ENCODE measurements around the gene SLC13A1.
"Not testable (repeated sequence)": the region's sequence is repeated elsewhere in the genome, so short reads cannot be mapped to it uniquely, and the experiment has no call there.

Gene SLC13A1, protein sequence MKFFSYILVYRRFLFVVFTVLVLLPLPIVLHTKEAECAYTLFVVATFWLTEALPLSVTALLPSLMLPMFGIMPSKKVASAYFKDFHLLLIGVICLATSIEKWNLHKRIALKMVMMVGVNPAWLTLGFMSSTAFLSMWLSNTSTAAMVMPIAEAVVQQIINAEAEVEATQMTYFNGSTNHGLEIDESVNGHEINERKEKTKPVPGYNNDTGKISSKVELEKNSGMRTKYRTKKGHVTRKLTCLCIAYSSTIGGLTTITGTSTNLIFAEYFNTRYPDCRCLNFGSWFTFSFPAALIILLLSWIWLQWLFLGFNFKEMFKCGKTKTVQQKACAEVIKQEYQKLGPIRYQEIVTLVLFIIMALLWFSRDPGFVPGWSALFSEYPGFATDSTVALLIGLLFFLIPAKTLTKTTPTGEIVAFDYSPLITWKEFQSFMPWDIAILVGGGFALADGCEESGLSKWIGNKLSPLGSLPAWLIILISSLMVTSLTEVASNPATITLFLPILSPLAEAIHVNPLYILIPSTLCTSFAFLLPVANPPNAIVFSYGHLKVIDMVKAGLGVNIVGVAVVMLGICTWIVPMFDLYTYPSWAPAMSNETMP

DNA sequence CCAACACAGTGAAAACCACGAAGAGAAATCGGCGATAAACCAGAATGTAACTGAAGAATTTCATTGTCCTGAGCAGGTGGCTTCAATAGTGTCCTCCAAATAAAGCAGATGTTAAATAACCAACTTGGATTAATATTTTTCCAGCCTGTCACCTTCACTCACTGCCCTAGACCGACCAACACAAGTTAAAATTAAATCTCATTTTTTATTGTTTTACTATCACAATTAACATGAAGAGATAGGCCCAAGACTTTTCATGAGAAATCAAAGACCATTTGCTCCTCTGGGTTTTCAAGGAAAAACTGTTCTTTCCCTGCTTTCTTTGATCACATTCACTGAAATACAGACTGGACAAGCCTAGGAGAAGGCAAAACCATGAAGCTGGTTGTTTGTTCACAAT is at the start of gene SLC13A1:
Gene SLC13A1 (minus strand): TSS at position 87 of the 400 bp plus-strand sequence. CDS start 23 bp downstream, at position 64.
- DNase-seq = no peak

DNA sequence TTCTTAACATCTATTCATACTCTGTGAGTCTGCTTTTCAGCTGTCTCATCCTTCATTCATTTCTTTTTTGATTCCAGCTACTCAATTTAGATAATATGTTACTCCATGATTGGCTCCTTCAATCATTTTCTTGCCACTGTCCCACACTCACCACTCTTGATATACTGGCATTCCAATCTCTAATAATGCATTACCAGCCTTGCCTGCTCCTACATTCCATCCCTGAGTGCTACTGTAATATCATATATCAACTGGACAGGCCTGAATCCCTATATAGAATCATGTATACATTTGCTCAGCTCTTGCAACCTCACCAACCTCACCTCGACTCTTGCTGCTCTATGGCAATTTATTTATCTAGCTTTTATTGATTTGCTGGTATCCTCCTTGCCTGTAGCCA is 45.0 kb upstream of the SLC13A1 start:
- DNase-seq = no peak

DNA sequence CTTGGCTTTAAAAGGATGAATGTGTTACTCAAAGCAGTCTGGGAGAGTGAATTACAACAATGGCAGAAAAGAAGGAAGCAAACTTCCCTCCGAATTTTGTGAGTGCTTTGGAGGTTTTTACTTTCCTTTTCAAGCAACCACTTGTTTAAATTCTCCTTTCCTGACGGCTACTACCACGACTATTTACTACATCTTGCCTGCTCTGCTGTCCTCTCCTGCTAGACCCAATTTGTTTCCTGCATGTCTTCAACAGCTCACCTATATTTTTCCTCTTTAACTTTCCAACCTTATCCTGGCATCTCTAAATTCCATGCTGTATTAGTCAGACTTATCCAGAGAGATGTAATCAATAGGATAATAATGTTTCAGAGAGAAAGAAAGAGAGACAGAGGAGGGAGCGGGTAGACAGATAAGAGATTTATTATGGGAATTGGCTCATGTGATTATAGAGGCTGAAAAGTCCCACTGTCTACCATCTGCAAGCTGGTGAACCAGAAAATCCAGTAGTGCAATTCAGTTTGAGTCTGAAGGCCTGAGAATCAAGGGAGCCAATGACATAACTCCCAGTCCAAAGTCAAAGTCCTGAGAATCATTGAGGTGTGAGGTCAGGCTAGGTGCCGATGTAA is 42.8 kb upstream of the SLC13A1 start:
- no peak for DNase-seq

DNA sequence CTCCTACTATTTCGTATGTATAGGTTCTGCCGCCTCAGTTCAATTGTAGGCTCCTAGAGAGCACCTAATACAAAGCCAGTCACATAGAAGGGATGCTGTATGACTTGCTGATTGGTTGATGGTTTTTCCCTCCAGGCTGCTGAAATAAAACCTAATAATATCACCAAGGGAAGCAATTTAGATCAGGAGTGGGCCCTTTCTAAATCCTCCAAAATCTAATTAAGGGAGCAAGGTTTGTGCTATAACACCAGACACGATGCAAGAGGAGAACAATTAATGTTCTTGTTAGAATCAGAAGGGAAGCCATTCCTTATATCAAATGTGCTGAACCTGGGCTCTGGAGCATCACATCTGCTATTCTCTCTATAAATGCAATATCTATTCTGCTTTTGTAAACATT is 42.0 kb upstream of the SLC13A1 start:
- no peak for DNase-seq

- no peak for DNase-seq
Measured at GRCh38 chr7:123231021-123232000, 31.5 kb upstream of the SLC13A1 start.

- no peak for DNase-seq
Measured at GRCh38 chr7:123230603-123231002, 30.8 kb upstream of the SLC13A1 start.

- DNase-seq = no peak
Measured at GRCh38 chr7:123230147-123230546, 30.4 kb upstream of the SLC13A1 start.

DNA sequence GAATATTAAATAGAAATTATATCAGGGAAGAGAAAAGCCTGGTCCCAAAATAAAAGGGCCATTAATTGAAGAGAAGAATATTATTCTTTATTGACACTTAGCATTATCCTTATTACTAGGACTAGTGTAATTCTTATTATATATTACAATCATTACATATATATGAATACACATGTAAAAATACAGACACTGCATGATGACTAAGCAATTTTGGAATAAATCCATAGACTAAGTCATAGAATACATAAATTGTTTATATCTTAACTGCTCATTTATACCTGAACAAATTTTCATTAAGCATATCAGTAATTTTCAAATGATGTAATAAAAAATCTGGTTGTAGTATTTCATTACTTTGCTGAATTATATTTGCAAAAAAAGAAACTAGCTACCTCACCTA is 29.7 kb upstream of the SLC13A1 start:
- no peak for DNase-seq

GRCh38 chr7:123227666-123228065 is 27.9 kb upstream of the SLC13A1 start:
- DNase-seq = not testable (repeated sequence)

DNA sequence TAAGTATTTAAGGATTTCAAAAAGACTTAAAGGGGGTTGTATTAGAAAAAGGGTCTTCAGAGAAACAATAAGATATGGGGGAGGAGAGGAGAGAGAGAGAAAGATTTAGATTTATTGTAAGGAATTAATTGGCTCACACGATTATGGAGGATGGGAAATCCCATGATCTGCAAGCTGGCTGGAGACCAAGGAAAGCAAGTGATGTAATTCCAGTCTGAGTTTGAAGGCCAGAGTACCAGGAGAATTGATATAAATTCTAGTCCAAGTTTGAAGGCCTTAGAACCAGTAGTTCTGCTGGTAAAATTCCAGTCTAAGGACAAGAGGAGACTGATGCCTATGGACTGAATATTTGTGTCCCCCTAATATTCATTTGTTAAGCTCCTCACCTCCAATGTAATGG is 20.6 kb upstream of the SLC13A1 start:
- DNase-seq = no peak

DNA sequence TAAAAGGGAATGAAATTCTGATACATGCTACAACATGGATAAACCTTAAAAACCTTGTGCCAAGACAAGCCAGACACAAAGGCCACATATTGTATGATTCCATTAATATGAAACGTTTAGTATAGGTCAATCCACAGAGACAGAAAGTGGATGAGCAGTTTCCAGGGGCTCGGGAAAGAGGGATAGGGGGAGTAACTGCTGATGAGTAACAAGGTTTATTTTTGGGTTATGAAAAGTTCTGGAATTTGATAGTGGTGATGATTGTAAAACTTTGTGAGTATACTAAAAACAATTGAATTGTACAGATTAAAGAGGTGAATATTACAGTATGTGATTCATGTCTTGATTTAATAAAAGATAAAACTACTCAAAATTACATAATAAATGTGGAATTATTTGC is 19.1 kb upstream of the SLC13A1 start:
- no peak for DNase-seq

DNA sequence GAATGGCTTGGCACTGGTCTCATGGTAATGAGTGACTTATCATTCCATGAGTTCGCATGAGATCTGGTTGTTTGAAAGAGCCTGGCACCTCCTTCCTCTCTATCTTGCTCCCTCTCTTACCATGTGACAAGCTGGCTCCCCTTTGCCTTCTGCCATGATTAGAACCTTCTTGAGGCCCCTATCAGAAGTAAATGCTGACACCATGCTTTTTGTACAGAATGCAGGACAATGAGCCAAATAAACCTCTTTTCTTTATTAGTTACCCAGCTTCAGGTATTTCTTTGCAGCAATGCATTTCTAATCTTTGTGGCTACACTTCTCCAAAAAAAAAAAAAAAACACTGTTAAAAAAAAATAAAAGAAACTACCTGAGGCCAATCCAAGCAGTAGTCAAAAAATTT is 17.1 kb upstream of the SLC13A1 start:
- no peak for DNase-seq

GRCh38 chr7:123215350-123215749 is 15.6 kb upstream of the SLC13A1 start:
- no peak for DNase-seq

DNA sequence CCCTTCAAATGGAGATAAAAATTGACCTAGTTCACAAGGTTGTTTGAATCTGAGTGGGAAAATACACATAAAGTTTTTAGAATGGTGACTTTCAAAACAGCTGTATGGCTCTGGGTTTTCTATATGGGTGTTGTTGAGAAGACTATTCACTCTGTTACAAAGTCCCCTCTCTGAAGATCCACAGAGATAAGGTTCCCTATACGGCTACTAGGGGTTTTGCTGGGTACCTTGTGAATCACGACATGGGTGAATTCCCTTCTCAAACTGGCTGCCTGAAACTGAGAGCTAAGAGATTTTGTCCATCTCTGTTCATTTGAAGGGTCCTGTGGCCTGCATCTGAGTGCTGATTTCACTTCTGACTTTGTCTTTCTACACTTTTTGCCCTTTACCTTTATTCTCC is 11.8 kb upstream of the SLC13A1 start:
- DNase-seq = no peak

DNA sequence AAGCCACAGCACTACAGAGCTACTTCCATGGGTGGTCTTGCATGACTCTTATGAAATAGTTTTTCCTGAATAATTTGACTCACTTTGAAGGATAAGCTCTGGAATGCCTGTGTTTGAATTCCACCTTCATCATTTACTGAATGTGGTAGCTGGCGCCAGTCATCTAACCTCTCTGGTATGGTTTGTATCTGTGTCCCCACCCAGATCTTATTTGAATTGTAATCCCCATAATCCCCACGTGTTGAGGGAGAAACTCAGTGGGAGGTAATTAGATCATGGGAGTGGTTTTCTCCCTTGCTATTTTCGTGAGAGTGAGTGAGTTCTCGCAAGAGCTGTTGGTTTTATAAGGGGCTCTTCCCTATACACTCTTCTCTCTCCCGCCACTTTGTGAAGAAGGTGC is 11.2 kb upstream of the SLC13A1 start:
- DNase-seq = no peak

DNA sequence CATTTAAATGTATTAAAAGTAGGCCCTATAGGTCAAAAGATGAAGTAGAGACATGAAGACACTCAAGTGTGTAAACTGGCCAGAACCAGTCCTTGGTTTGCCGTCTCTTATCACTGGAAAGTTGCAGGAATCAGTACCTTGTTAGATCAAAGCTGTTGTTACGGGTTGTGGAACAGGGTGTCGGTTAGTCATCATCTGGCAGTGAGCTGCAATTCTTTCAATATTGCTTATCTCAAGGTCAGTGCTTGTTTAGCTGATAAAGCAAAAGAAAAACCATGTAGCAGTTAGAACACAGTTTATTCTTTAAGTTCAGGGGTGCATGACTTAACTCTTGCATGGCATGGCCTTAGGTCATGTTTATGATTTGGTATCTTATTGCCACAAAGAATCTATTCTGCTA is 10.0 kb upstream of the SLC13A1 start:
- no peak for DNase-seq

DNA sequence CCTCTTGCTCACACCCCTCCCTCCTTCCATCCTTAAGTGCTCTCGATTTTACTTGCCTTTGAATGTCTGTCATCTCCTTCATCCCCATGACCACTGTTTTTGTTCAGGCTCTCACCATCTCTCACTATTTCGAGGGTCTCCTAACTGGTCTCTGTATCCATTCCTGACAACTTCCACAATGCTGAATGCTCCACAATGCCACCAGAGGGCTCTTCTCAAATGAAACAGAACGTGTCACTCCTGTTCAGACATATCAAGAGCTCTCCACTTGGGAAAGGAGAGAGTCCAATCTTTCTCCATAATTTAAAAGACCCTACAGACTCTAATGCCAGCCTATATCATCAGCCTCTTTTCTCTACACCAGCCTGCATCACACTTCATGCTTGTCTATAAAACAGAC is 9.0 kb upstream of the SLC13A1 start:
- DNase-seq = no peak

GRCh38 chr7:123204206-123204835 is 4.6 kb upstream of the SLC13A1 start:
- no peak for DNase-seq

GRCh38 chr7:123201901-123202300 is 2.1 kb upstream of the SLC13A1 start:
- DNase-seq = no peak

- no peak for DNase-seq
Measured at GRCh38 chr7:123198668-123199652, 809 bp downstream of the SLC13A1 start.

GRCh38 chr7:123198111-123198510 is 1.7 kb downstream of the SLC13A1 start:
- no peak for DNase-seq
